BE2C (cell line): ENCODE data around the gene SCARF2.
A peak's percentile ranks its signal among the peaks of the same experiment; 100 is the strongest.

Experiments used
- DNase-seq: peaks from one replicate; pipeline ENCODE4 v3.0.0-alpha.2; 2020
- H3K27me3 ChIP-seq: fragments of 250-450 bp; sonication (Bioruptor Pico); 2 replicates; pipeline ENCODE4 v1.5.1; 2020; ENCODE audit warnings: mild to moderate bottlenecking
- H3K36me3 ChIP-seq: fragments of 250-450 bp; sonication (Bioruptor Pico); 2 replicates; pipeline ENCODE4 v1.5.1; 2020; ENCODE audit warnings: mild to moderate bottlenecking
- H3K4me1 ChIP-seq: fragments of 250-450 bp; sonication (Bioruptor Pico); 2 replicates; pipeline ENCODE4 v1.5.1; 2020
- H3K4me3 ChIP-seq: 2 replicates; pipeline ENCODE4 v1.5.1; 2011; ENCODE audit warnings: low read depth, low read length
- H3K9me3 ChIP-seq: fragments of 250-450 bp; sonication (Bioruptor Pico); 2 replicates; pipeline ENCODE4 v1.5.1; 2020
- TF ChIP-seq, protein P1 (sequence below): IDR thresholded peaks from 2 replicates; pipeline ENCODE4 v1.5.1; 2012; ENCODE audit warnings: mild to moderate bottlenecking, low read depth, low read length

SCARF2 gene

DNA sequence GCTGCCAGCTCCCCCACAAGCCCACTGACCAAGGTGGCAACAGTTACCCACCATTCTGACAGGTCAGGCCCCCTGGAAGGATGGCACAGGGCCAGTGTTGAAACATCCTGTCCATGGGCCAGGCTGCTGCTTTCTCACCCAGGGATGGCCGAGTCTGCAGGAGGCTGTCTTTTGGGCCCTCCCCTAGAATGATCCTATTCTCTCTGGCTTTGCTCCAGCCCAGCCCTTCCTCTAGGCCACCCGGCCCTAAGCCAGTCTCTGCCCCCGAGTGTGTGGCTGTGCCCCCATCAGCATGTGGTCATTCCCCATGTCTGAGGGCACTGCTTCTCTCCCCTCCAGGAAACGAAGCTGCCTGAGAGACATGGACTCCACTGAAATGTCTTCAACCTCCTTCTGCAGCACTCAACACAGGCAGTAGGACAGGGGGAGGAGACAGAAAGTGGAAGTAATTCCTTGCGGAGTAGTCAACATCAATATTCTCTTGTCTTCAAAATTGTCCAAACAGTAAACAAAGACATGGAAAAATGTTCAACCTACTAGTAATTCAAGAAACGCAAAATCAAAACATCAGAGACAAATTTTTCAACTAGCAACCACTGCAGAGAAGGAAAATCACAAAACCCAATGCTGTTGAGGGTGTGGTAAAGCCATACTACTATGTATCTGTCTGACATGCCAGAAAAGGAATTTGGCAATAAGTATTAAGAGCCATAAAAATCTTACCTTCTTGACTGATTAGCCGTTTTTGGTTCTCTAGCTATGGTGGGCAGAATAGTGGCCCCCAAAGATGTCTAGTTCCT, 5.1 kb upstream of the SCARF2 start:
- H3K27me3 ChIP-seq: no peaks in the 10 kb centered on the region
- H3K4me3 ChIP-seq: no peak overlapping the region
- no peaks in the 10 kb centered on the region for H3K9me3 ChIP-seq
- no peaks in the 10 kb centered on the region for H3K4me1 ChIP-seq
- TF ChIP-seq, protein P1, sequence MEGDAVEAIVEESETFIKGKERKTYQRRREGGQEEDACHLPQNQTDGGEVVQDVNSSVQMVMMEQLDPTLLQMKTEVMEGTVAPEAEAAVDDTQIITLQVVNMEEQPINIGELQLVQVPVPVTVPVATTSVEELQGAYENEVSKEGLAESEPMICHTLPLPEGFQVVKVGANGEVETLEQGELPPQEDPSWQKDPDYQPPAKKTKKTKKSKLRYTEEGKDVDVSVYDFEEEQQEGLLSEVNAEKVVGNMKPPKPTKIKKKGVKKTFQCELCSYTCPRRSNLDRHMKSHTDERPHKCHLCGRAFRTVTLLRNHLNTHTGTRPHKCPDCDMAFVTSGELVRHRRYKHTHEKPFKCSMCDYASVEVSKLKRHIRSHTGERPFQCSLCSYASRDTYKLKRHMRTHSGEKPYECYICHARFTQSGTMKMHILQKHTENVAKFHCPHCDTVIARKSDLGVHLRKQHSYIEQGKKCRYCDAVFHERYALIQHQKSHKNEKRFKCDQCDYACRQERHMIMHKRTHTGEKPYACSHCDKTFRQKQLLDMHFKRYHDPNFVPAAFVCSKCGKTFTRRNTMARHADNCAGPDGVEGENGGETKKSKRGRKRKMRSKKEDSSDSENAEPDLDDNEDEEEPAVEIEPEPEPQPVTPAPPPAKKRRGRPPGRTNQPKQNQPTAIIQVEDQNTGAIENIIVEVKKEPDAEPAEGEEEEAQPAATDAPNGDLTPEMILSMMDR: no peak
- no peaks in the 10 kb centered on the region; the same call in 1 of the 2 replicates for H3K36me3 ChIP-seq
- DNase-seq: peak; percentile 3

DNA sequence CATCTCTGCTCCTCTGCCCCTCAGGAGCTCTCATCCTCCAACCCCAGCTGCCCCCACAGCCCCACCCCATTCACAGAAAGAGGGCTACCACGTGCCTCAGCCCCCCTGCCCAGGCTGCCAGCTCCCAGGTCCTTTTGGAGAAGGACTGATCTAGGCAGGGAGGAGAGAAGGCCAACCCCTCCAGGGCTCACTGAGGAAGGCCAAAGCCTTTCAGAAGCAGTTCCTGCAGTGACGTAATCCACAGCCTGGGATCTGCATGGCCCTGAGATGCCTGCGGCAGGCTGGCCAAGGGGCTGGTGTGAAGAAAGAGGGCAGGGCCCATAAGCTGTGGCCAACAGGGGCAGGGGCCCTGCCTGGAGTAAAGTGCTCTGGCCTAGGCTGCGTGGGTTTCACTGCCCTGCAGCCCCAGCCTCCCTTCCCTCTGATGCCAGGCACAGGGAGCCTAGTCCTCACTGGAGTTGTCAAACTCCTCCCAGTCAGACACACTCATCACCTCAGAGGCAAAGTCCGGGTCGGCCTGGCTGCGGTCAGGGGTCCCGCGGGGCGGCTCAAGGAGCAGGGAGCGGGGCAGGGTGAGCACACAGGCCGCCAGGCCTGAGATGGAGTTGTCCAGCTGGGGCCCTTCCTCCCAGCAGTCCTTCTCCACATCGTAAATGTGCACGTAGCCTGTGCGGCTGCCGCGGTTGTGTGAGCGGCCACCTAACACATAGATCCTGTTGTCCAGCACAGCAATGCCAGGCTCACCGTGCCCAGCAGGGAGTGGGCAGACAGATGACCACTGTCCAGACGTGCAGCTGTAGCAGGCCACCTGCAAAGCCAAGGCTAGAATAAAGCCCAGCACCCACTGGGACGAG, 4.2 kb upstream of the SCARF2 start:
- Histone ChIP-seq H3K4me3 (no peak overlapping the region), H3K27me3 (peaks cover 5% of the 10 kb centered on the region), H3K4me1 (no peaks in the 10 kb centered on the region), H3K36me3 (no peaks in the 10 kb centered on the region; the same call in none of the 2 replicates), H3K9me3 (no peaks in the 10 kb centered on the region)
- TF ChIP-seq, protein P1: no peak
- peak; percentile 13 for DNase-seq

DNA sequence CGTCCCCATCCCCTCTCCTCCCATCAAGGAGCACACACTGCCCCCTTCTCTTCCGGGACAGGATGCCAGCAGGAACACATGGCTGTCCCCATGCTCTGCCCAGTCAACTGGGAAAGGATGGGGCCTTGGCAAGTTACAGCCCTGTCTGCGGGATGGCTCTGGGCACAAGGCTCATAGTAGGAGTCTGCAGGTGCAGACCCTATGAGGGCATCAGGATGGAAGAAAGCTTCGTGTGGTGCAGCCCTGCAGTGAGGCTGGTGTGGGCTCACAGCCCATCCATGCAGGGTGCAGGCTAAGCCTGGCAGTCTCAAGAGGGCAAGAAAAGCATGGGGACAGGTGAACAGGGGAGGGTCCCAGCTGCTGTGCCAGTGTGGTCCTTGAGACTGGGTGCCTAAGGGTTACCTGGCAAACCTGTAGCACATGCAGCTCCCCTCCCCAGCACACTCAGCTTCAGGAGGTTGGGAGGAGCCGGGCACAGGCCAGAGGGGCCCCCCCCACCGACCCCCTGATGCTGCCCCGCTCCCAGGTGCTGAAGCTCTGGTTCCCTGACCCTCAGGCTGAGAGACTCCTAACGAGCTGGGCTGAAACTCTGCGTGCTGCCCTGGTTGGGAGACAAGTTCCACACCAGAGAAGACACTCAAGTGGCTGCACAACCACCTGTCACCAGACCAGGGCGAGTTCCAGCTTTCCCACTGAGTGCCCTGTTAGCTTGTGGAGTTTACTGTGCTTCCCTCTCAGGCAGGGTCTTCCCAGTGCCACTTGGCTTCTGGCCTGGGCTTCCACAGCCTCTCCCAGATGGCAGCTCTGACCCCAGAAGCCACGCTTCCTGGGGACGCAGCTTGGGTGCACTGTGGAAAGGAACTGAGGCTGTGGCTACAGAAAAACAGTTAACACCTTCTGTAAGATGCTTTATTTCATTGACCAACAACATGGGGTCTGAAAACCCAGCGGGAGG, 3.3 kb upstream of the SCARF2 start:
- H3K9me3 ChIP-seq: no peaks in the 10 kb centered on the region
- H3K27me3 ChIP-seq: peaks cover 15% of the 10 kb centered on the region
- no peak overlapping the region for H3K4me3 ChIP-seq
- no peaks in the 10 kb centered on the region for H3K4me1 ChIP-seq
- no peaks in the 10 kb centered on the region; the same call in none of the 2 replicates for H3K36me3 ChIP-seq
- DNase-seq: peak; percentile 3
- TF ChIP-seq, protein P1: no peak

DNA sequence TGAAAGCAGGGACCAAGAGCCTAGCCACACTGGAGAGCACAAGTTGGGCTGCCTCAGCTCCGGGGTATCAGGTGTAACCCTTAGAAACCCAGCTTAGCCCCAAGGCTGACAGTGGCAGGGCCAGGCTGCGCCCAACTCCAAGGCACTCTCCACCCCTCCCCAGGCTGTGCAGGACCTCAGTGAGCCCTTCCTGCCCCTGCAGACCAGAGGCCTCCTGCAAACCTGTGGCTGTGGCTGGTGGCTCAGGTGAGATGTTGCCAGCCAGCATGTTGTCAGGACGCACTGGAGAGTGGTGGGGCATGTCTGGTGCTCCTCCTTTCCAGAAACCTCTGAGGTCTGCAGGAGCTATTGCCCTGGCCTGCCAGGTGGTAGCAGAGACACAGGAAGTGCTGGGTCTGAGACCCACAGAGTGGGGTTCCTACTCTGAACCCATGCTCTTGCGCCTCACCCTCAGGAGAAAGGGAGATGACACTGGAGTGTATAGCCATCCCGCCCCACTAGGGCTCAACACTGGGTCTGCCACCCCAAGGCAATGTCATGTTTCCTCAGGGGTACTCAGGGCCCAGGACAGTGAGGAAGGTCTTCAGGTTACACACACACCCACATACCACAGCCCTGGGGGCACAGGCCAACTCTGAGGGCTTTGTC, 2.4 kb upstream of the SCARF2 start:
- Histone ChIP-seq H3K27me3 (peaks cover 18% of the 10 kb centered on the region), H3K36me3 (no peaks in the 10 kb centered on the region; the same call in none of the 2 replicates), H3K9me3 (no peaks in the 10 kb centered on the region), H3K4me1 (no peaks in the 10 kb centered on the region), H3K4me3 (no peak overlapping the region)
- TF ChIP-seq, protein P1: no peak
- DNase-seq: peak; percentile 6

DNA sequence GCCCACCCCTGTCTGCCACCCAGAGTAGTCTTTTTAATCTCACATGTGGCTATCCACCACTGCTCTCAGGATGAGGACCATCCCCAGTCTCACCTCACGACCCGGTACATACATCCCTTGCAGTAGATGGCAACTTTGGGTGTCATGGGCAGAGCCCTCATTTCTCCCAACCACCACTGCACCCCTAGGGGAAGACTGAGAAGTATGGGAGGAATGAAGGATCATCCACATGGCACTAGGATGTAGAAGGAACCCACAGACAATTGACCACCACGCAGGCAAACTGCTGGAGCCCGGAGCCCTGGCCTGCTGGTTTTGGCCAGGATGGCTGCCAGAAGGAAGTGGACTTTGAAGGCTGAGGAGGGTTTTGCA, 1.9 kb upstream of the SCARF2 start:
- H3K4me3 ChIP-seq: no peak overlapping the region
- peaks cover 18% of the 10 kb centered on the region for H3K27me3 ChIP-seq
- TF ChIP-seq, protein P1: no peak
- H3K9me3 ChIP-seq: no peaks in the 10 kb centered on the region
- DNase-seq: no peak
- no peaks in the 10 kb centered on the region; the same call in none of the 2 replicates for H3K36me3 ChIP-seq
- no peaks in the 10 kb centered on the region for H3K4me1 ChIP-seq
